ENCODE data around the gene REPS1. TPM values are rescaled to one million over a fixed set of nuclear protein-coding genes. Genes with fewer than 3 reads are reported as not detected.

Gene REPS1
- total RNA-seq, 2 donors from 2014 or later, result 36.1 to 37.3 TPM

DNA sequence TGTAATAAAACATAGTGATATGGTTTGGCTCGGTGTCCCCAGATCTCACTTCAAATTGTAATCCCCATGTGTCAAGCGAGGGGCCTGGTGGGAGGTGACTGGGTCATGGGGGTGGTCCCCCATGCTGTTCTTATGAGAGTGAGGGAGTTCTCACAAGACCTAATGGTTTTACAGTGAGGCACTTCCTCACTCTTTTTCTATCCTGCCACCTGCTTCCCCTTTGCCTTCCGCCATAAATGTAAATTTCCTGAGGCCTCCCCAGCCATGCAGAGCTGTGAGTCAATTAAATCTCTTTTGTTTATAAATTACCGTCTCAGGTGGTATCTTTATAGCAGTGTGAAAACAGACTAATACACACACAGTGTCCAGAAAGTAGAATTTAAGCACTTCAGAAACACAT, 78.5 kb downstream of the REPS1 start:
- intact Hi-C loops (cut with DNase I), result no loop called here
- no peak for DNase-seq
- no peak overlapping the region for H3K9ac ChIP-seq (ENCODE audit: low read depth in 2 of 2, low read length in 2 of 2)
- no peaks in the 10 kb centered on the region for H3K27me3 ChIP-seq
- TF ChIP-seq CTCF (IDR thresholded peaks at IDR 0.05), result no peak
- H3K4me3 ChIP-seq, result no peak overlapping the region
- no peaks in the 10 kb centered on the region for H3K4me1 ChIP-seq
- H3K27ac ChIP-seq, result no peak overlapping the region
- no peaks in the 10 kb centered on the region for H3K36me3 ChIP-seq
- H3K9me3 ChIP-seq, result no peaks in the 10 kb centered on the region

DNA sequence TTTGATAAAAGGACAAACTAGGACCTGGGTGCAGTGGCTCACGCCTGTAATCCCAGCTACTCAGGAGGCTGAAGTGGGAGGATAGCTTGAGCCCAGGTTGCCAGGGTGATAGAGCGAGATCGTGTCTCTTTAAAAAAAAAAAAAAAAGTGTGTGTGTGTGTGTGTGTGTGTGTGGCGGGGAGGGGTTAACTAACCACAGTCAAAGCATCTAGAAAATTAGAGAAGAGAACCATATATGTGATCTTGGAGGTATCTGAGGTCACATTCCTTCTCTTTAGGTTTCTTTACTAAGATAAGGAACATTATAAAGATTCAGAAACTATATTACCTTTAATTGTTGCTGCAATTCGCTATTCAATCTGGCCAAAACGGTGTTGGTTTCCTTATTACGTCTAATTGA, 80.9 kb downstream of the REPS1 start:
- no peaks in the 10 kb centered on the region for H3K27me3 ChIP-seq
- no peaks in the 10 kb centered on the region for H3K4me1 ChIP-seq
- no peaks in the 10 kb centered on the region for H3K36me3 ChIP-seq
- H3K9me3 ChIP-seq, result no peaks in the 10 kb centered on the region
- H3K4me3 ChIP-seq, result no peak overlapping the region
- TF ChIP-seq CTCF (IDR thresholded peaks at IDR 0.05), result no peak
- no peak overlapping the region for H3K9ac ChIP-seq (ENCODE audit: low read depth in 2 of 2, low read length in 2 of 2)
- no peak for DNase-seq
- intact Hi-C loops (cut with DNase I), result no loop called here
- H3K27ac ChIP-seq, result no peak overlapping the region

DNA sequence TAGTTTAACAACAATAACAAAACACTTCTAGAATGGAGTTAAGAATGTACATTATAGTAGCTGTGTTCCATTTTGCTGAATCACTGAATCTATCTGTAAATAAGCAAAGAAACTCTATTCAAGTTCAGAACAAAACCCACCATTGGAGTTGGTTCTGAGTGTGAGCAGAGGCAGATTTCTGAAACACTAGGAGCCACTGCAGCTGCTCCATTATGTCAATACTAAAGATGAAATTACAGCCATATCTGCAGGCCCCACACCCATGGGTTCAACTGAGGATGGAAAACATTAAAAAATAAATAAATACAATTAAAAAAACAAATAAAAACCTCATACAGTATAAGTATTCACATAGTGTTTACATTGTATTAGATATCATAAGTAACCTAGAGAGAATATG, 91.0 kb downstream of the REPS1 start:
- Histone ChIP-seq H3K9me3 (no peaks in the 10 kb centered on the region), H3K4me3 (no peak overlapping the region), H3K27me3 (no peaks in the 10 kb centered on the region), H3K4me1 (no peaks in the 10 kb centered on the region), H3K36me3 (no peaks in the 10 kb centered on the region), H3K9ac (ENCODE audit: low read depth in 2 of 2, low read length in 2 of 2) (no peak overlapping the region), H3K27ac (no peak overlapping the region)
- intact Hi-C loops (cut with DNase I), result no loop called here
- DNase-seq, result no peak
- no peak for TF ChIP-seq CTCF (IDR thresholded peaks at IDR 0.05)

DNA sequence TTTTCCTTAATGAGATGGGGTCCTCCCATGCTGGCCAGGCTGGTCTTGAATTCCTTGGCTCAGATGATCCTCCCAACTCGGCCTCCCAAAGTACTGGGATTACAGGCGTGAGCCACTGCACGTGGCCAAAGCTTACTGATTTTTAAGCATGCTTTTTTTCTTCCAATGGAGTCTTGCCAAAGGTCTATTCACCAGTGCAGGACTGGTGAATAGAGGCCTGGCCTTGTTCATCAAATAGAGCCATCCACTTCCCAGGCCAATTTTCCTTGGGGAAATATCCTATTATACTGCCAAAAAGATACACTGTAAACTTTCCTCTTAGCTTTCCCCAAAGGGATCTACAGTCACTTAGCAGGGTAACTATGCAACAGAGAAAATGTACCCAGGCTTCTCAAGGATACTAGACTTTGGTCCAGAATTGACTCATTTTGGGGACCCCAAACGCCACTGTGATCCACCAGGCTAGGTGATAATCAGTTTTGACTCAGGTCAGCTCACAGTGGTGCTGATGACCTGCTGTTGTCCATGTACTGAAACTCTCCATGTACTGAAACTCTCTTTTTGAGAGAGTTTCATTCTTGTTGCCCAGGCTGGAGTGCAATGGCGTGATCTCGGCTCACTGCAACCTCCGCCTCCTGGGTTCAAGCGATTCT, 91.8 kb downstream of the REPS1 start:
- Histone ChIP-seq H3K27ac (no peak overlapping the region), H3K36me3 (no peaks in the 10 kb centered on the region), H3K9me3 (no peaks in the 10 kb centered on the region), H3K9ac (ENCODE audit: low read depth in 2 of 2, low read length in 2 of 2) (no peak overlapping the region), H3K4me1 (no peaks in the 10 kb centered on the region), H3K27me3 (no peaks in the 10 kb centered on the region), H3K4me3 (no peak overlapping the region)
- DNase-seq, result no peak
- intact Hi-C loops (cut with DNase I), result no loop called here
- TF ChIP-seq CTCF (IDR thresholded peaks at IDR 0.05), result no peak

- TF ChIP-seq CTCF (IDR thresholded peaks at IDR 0.05), result no peak
- intact Hi-C loops (cut with DNase I), result no loop called here
- Histone ChIP-seq H3K36me3 (no peaks in the 10 kb centered on the region), H3K4me3 (no peak overlapping the region), H3K9ac (ENCODE audit: low read depth in 2 of 2, low read length in 2 of 2) (no peak overlapping the region), H3K9me3 (no peaks in the 10 kb centered on the region), H3K4me1 (no peaks in the 10 kb centered on the region), H3K27ac (no peak overlapping the region), H3K27me3 (no peaks in the 10 kb centered on the region)
- DNase-seq, result no peak
These were observed 96.6 kb downstream of the REPS1 start for GRCh38 chr6:138891255-138891986.
